Kidney glomerular epithelial cell (primary cell): ENCODE results near the gene SLC25A11.

Experiments used
- DNase-seq: peaks from one replicate; lab custom pipeline; 2025; lab: John Stamatoyannopoulos, UW

The SLC25A11 gene

GRCh38 chr17:4895657-4896331, 44.1 kb downstream of the SLC25A11 start:
- no peak for DNase-seq

GRCh38 chr17:4895121-4895520, 44.7 kb downstream of the SLC25A11 start:
- DNase-seq = no peak

GRCh38 chr17:4893721-4894560, 45.9 kb downstream of the SLC25A11 start:
- no peak for DNase-seq

GRCh38 chr17:4893272-4893671, 46.6 kb downstream of the SLC25A11 start:
- no peak for DNase-seq

- DNase-seq = no peak
Observed at GRCh38 chr17:4892499-4893221, 47.2 kb downstream of the SLC25A11 start.

- no peak for DNase-seq
Observed at GRCh38 chr17:4891411-4892410, 48.1 kb downstream of the SLC25A11 start.

- DNase-seq = no peak
Observed at GRCh38 chr17:4887581-4887980, 52.3 kb downstream of the SLC25A11 start.
